Muscle of back (tissue), 11 donors: Measurements from ENCODE around the gene ZBTB22. TPM values are rescaled to one million over a fixed set of nuclear protein-coding genes. Genes with fewer than 3 reads are reported as not detected.
A peak's percentile ranks its signal among the peaks of the same experiment; 100 is the strongest.
"Not testable (repeated sequence)": the region's sequence is repeated elsewhere in the genome, so short reads cannot be mapped to it uniquely, and the experiment has no call there.

ENCODE experiments used
- DNase-seq, 3 donors: peaks; one replicate each; pipeline versions ENCODE4 v3.0.0 to v3.0.0-alpha.2; 2013
- polyA plus RNA-seq, 10 donors: library from polyadenylated mRNA; unstranded; fragments of 120-200 nt; gene quantifications; one replicate each; pipeline ENCODE4 v1.2.1, GENCODE V29; 2013; ENCODE audit not compliant: insufficient read length in 10 of 10

ZBTB22 gene
- polyA plus RNA-seq, 10 donors, result 11.1 to 16.1 (median 14.2) TPM

DNA sequence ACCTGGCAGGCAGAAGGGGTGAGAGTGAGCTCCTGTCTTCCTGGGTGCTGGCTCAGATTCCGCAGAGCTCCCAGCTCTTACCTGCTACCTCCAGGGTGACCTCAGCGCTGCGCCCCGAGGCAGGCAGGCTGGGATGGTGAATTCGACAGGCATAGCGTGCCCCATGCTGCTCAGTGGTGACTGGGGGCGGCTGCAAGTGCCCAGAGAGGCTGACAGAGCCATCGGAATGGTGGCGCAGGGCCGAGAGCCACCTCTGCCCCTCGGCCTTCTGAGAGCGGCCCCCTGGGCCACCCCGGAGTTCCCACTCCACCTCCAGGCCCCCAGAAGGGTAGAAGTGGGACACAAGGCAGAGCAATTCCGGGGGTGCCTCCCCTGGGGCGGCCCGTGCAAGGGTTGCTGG, 13.3 kb downstream of the ZBTB22 start:
- no peak for DNase-seq

DNA sequence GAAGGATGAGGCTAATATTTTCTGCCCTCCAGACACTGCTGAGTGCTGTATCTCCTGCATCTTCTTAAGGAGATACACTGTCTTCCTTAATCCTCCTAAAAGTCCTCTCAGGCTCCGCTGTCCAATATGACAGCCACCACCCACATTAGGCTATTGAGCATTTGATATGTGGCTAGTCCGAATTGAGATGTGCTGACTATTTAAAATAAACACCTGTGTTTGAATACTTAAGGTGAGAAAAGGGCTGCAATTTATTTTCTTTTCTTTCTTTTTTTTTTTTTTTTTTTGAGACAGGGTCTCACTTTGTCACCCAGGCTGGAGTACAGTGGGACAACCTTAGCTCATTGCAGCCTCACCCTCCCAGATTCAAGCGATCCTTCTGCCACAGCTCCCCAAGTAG, 15.7 kb downstream of the ZBTB22 start:
- DNase-seq, result no peak

- DNase-seq, result peak; percentile 94 to 97 (median 95)
Measured at GRCh38 chr6:33299237-33299944, 18.2 kb downstream of the ZBTB22 start.

DNA sequence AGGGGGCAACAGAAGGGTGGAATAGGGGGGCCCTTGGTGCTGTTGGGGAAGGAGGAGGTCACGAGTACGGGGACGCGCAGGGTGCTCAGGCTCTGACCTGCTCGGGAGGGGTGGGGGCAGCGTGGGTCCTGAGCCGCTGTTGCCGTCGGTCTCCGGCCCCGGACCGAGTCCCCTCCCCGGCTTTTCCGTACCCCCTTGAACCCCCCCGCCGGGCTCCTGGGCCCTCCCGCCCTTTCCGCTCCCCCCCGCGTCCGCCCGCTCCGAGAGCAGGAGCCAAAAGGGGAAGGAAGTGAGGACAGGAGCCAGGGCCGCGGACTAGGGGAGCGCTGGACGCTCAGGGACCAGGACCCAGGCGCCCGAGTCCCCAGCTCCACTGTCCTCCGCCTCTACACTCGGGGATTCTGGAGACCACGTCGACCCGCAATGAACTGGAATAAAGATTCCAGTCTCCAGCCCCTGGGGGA, 18.7 kb downstream of the ZBTB22 start, which contains the start of gene RGL2:
RGL2 (minus strand) TSS at position 170 of the 464 bp plus-strand sequence. CDS start 332 bp downstream, outside the sequence.
- DNase-seq, result peak; percentile 69 to 91 (median 85)

DNA sequence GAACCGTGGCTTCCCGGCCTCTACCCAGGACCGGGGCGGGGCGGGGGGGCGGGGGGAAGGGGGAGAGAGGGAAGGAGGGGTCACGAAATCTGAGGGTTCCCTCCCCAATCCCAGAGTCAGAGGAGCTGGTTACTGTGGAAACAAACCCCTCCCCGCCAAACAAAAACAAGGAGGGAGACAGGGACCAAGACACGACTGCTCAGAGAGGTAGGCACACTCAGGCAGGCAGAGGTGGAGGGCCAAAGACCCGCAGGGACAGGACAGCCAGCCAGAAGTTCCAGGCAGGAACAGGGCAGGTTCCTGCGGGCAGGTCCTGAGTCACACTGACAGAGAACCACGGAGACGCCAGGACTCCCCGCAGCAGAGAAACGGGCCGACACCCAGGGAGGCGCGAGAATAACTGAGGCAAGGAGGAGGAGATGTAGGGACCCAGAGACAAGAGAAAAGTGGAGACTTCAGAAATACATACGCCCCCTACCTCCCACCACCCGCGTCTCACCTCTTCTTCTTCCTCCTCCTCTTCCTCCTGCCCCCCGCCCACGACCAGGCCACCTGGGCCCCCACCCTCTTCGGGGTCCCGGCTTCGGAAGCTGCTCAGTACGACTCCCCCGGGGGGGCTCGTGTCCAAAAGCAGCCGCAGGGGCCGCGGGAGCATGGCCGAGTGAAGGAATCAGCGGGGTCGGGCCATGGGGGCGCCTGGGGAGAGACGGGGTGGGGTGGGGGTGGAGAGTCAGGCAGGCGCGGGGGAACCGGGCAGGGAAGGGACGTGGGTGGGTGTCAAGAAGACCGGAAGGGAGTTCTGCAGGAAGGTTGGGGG, 19.4 kb downstream of the ZBTB22 start:
- peak; percentile 79 to 94 (median 87) for DNase-seq

- no peak for DNase-seq
Measured at GRCh38 chr6:33297406-33297955, 20.1 kb downstream of the ZBTB22 start.

DNA sequence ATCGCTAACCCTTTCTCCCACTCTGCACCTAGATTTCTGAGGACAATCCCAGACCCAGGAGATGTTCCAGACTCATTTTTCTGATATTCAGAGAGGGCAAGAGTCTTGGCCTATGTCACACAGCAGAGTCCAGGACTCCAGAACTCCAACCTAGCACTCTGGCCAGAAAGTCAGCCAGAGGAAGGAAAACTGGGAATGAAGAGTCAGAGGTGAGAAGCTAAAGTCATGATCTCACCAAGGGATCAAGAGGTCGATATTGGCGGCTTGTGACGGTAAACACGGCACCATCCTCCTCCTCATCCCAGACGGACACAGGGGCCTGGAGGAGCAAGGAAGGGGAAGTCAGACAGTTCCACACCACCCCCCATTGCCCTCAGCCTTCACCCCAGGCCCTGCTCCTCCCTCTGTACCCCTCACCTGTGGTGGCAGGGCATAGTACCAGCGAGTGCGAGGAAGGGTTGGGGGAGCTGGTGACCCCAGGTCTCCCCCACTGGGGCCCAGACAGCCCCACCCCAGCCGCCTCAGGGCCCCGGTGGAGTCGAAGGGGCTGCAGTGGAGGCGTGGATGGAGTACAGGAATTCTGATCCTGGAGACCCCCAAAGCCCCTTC, 20.6 kb downstream of the ZBTB22 start:
- no peak for DNase-seq

DNA sequence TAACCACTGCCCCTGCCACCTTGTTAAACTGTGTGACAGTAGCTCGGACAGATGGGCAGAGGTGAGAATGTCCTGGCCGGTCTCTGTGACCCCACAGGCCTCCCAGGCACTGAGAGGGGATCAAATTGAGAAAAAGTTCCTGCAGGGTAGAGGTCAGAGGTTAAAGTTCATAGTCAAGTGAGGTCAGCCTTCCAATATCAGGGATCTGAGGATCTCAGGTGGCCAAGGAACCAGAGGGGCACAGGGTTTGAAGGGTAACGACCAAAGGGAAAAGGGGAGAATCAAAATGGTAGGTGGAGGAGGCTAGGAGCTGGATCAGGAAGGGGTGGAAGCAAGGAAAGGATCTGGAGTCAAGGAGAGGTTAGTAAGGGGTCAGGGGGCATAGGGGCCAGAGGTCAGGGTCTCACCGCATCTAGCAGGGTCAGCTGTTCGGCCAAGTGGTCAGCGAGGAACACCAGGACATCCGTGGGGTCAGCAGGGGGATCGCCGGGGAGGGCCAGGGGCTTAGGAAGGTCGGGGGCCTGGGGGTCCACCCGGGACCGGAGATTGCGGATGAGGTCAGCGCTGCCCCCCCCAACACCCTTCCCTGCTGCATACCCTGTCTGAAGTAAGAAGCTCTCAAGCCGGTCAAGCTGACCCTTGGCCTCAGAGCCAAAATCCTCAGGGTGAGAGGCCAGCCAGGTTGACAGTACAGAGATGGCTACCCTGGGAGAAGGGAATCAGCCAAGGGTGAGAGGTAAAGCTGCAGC, 21.7 kb downstream of the ZBTB22 start:
- DNase-seq, result no peak

GRCh38 chr6:33294086-33294823, 23.3 kb downstream of the ZBTB22 start:
- DNase-seq, result no peak

DNA sequence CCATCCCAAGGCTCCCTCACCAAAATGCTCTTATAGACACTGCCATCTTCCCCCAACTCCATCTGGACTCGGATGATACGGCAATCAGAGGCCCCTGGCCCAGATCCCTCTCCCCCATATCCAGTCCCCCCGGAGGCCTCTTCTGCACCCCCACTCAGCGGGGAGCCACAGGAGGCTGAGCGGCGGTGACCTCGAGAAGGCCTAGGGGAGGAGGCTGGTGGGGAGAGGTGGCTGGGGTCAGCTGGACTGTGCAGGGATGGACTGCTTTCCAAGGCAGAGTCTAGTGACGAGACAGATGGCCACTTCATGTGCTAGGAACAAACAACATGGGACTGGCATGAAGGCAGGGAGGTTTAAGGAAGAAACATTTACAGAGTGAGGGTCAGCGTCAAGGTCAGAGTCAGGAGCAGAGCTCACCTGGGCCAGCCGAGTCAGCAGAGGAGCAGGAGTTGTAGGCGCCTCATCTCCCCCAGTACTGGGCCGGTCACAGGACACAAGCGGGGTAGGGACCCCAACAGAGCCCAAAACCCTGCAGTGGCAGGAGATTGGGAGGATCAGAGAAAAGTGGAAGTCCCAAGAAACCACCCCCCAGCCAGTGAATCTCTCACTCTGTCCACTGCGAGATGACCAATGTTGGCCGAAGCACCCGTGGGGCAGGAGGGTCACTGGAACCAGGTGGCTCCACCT, 24.4 kb downstream of the ZBTB22 start:
- DNase-seq, result no peak

DNA sequence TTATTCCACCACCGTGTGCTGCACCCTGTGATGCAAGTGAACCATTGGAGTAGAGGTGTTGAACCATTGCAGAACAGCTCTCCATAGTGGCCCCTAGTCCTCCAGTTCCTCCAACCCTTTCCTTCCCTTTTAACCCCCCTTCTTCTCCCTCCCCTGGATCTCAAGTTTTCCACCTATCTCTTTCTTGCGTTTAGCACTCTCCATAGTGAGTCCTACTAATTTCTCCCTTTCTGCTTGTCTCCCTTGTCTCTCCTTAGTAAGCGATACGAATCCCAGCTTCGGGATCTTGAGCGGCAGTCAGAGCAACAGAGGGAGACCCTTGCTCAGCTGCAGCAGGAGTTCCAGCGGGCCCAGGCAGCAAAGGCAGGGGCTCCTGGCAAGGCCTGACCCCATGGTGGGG, 27.1 kb downstream of the ZBTB22 start:
- DNase-seq, result no peak

- DNase-seq, result no peak
Measured at GRCh38 chr6:33289784-33290315, 27.7 kb downstream of the ZBTB22 start.

DNA sequence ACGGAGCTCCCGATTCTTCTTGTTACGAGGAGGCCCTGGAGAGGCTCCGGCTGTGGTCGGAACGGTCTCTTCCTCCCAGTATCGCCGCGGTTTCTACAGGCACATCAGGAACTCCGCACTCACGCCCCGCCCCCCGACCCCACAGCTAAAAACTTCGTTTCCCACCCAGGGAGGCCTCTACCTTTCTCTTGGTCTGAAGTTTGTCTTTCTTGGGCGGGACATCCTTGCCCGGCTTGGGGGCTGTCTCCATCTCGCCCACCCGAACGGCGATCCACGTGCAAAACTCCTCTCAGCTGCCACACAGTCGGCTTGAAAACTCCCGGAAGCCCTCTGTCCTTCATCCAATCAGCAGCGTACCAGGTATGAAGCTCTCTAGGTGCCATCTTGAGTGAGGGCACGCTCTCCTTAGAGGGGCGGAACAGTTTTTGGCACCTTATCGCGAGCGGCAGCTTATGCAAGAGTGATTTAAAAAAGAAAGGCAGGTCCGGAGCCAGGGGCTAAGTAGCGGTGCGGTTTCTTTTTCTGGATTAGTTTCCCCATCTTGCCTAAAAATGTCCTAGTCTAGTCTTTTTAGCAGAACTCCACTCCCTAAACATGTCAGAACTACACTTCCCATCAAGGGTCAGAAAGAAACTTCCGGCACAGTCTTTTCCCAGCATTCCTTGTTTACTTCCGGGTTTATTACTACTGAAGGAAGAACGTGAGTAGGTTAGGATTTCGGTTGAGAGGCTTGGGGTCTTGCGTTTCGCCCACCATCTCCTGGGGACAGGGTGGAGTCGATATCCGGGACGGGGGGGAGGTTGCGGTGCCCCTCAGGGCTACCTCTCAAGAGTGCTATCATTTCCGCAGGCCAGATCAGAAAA, 28.4 kb downstream of the ZBTB22 start, which contains the start of the genes PFDN6 and WDR46:
PFDN6 (plus strand) TSS at position 681 of the 863 bp plus-strand sequence. CDS start 256 bp downstream, outside the sequence.
WDR46 (minus strand) TSS at position 319 of the 863 bp plus-strand sequence; CDS start at position 250, 69 bp downstream.
- DNase-seq, result peak; percentile 93 to 98 (median 93)

GRCh38 chr6:33288141-33288920, 29.2 kb downstream of the ZBTB22 start:
- no peak for DNase-seq

GRCh38 chr6:33286946-33287914, 30.3 kb downstream of the ZBTB22 start:
- no peak for DNase-seq

DNA sequence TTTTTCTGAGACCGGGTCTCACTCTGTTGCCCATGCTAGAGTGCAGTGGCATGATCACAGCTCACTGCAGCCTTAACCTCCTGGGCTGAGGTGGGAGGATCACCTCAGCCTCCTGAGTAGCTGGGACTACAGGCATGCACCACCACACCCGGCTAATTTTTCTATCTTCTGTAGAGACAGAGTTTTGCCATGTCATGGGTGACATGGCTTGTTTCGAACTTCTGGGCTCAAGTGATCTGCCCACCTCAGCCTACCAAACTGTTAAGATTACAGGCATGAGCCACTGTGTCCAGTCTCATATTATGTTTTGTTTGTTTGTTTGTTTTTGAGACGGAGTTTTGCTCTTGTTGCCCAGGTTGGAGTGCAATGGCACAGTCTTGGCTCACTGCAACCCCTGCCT, 32.3 kb downstream of the ZBTB22 start:
- not testable (repeated sequence) for DNase-seq
